HEK293 (cell line): ENCODE measurements around the gene GRB2.

Experiments
- CTCF ChIP-seq: fragments of 450-650 bp; formaldehyde crosslinking; IDR thresholded peaks from 2 replicates; pipeline ENCODE4 v1.5.1; 2016; ENCODE audit warnings: missing biosample characterization, missing genetic modification characterization
- HOXA7 ChIP-seq: sonication (generic); formaldehyde crosslinking; IDR thresholded peaks from 2 replicates; pipeline ENCODE4 v1.8.1; 2022; ENCODE audit warnings: missing genetic modification reagents, borderline replicate concordance
- PRDM4 ChIP-seq: fragments of 450-650 bp; formaldehyde crosslinking; IDR thresholded peaks from 2 replicates; pipeline ENCODE4 v1.5.1; 2017; ENCODE audit warnings: missing biosample characterization, missing genetic modification characterization
- REPIN1 ChIP-seq: fragments of 450-650 bp; formaldehyde crosslinking; IDR thresholded peaks from 2 replicates; pipeline ENCODE4 v1.5.1; 2017; ENCODE audit warnings: missing biosample characterization, missing genetic modification characterization, low read depth
- YY1 ChIP-seq: fragments of 450-650 bp; formaldehyde crosslinking; IDR thresholded peaks from 2 replicates; pipeline ENCODE4 v1.5.1; 2018; ENCODE audit warnings: missing biosample characterization, missing genetic modification characterization
- ZNF174 ChIP-seq: fragments of 450-650 bp; formaldehyde crosslinking; IDR thresholded peaks from 2 replicates; pipeline ENCODE4 v1.5.0; 2017; ENCODE audit warnings: missing biosample characterization, mild to moderate bottlenecking, missing genetic modification characterization
- ZNF274 ChIP-seq, 2 experiments: fragments of 200-500 bp in 1 of 2; fragments of 450-650 bp in 1 of 2; sonication (Bioruptor generic) in 1 of 2; formaldehyde crosslinking in 1 of 2; IDR thresholded peaks; 2 replicates each; pipeline versions ENCODE4 v1.5.1 to v1.6.1; 2014 to 2016; ENCODE audit warnings: borderline replicate concordance in 1 of 2, inconsistent platforms in 1 of 2, low read length in 1 of 2, missing biosample characterization in 1 of 2, missing genetic modification characterization in 1 of 2
- ZNF48 ChIP-seq: fragments of 450-650 bp; formaldehyde crosslinking; IDR thresholded peaks from 2 replicates; pipeline ENCODE4 v1.5.1; 2016; ENCODE audit warnings: missing biosample characterization, missing genetic modification characterization
- TF ChIP-seq, protein P1 (sequence below): fragments of 450-650 bp; formaldehyde crosslinking; IDR thresholded peaks from 2 replicates; pipeline ENCODE4 v1.5.1; 2016; ENCODE audit warnings: missing biosample characterization, missing genetic modification characterization
- TF ChIP-seq, protein P2 (sequence below): fragments of 450-650 bp; formaldehyde crosslinking; IDR thresholded peaks from 2 replicates; pipeline ENCODE4 v1.5.1; 2016; ENCODE audit warnings: missing biosample characterization, missing genetic modification characterization

GRCh38 chr17:75335315-75335714 is 70.2 kb downstream of the GRB2 start:
- TF ChIP-seq ZNF174 (tag by site-specific recombination), result no peak
- TF ChIP-seq ZNF274 (IDR thresholded peaks at IDR 0.05; ENCODE audit: low read length), result no peak
- no peak for TF ChIP-seq ZNF274 (tag by site-specific recombination; IDR thresholded peaks at IDR 0.05; ENCODE audit: borderline replicate concordance)
- TF ChIP-seq CTCF (tag by site-specific recombination), result no peak
- no peak for TF ChIP-seq PRDM4 (tag by site-specific recombination)
- TF ChIP-seq ZNF48 (tag by site-specific recombination), result no peak
- TF ChIP-seq, protein P1, sequence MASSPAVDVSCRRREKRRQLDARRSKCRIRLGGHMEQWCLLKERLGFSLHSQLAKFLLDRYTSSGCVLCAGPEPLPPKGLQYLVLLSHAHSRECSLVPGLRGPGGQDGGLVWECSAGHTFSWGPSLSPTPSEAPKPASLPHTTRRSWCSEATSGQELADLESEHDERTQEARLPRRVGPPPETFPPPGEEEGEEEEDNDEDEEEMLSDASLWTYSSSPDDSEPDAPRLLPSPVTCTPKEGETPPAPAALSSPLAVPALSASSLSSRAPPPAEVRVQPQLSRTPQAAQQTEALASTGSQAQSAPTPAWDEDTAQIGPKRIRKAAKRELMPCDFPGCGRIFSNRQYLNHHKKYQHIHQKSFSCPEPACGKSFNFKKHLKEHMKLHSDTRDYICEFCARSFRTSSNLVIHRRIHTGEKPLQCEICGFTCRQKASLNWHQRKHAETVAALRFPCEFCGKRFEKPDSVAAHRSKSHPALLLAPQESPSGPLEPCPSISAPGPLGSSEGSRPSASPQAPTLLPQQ (tag by site-specific recombination), result no peak
- TF ChIP-seq REPIN1 (tag by site-specific recombination), result no peak
- TF ChIP-seq HOXA7 (CRISPR knock-in tag), result no peak
- TF ChIP-seq, protein P2, sequence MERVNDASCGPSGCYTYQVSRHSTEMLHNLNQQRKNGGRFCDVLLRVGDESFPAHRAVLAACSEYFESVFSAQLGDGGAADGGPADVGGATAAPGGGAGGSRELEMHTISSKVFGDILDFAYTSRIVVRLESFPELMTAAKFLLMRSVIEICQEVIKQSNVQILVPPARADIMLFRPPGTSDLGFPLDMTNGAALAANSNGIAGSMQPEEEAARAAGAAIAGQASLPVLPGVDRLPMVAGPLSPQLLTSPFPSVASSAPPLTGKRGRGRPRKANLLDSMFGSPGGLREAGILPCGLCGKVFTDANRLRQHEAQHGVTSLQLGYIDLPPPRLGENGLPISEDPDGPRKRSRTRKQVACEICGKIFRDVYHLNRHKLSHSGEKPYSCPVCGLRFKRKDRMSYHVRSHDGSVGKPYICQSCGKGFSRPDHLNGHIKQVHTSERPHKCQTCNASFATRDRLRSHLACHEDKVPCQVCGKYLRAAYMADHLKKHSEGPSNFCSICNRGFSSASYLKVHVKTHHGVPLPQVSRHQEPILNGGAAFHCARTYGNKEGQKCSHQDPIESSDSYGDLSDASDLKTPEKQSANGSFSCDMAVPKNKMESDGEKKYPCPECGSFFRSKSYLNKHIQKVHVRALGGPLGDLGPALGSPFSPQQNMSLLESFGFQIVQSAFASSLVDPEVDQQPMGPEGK (tag by site-specific recombination), result no peak
- TF ChIP-seq YY1, result no peak
